AG20443 (cell line): ENCODE data around the gene VGLL1.

Experiments used
- DNase-seq: peaks from one replicate; pipeline ENCODE4 v3.0.0; 2012; ENCODE audit warnings: low spot score, mixed read lengths

VGLL1 gene

DNA sequence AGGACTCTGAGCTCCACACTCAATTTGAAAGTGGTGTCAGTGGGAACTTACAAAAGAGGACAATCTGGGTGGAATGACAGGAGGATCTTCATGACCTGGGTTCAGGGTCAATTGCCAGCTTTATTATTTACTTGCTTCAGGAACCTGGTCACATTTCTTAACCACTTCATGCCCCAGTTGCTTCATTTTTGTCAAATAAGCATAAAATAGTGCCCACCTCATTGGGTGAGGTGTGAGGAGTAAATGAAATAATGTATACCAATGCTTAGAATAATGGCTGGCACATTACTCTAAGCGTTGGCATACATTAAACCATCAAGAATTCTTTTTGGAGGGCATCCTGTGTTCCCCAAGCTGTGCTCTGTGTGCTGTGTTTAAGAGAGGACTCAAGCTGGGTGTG is 19.4 kb downstream of the VGLL1 start:
- no peak for DNase-seq

DNA sequence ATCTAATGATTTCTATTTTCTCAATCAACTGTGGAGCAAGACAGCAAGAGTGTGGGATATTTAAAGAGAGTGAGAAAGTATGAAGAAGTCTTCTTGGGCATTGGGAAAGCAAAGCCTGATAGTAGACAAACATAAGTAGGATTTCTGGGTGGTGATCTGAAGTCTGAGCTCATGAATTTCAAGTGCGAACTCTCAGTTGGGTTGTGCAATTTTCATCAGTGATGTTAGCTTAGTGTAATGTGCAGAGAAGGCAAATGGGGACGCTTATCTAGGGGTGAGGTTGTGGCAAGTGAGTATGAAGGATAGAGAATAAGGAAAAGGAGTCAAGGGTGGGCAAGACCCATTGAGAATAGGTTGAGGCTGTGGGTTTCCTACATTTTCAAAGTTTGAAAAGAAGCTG is 23.7 kb downstream of the VGLL1 start:
- no peak for DNase-seq

DNA sequence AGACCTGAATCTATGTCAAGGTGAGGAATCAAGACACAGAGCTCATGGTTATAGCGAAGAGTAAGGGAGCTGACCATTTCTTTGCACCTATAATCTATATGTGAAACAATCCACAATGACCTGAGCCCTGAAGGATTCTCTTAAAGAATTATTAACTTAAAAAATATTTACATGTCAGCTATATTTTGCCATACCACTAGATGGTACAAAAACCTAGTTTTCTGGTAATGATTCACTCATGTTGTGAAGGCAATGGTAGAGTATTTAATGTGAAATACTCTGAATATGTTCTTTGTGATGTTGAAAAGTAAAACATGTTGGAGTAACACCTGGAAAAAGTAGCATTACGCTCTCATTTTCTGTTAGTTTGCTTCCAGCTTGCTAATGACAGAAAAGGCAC is 40.0 kb downstream of the VGLL1 start:
- DNase-seq: no peak

DNA sequence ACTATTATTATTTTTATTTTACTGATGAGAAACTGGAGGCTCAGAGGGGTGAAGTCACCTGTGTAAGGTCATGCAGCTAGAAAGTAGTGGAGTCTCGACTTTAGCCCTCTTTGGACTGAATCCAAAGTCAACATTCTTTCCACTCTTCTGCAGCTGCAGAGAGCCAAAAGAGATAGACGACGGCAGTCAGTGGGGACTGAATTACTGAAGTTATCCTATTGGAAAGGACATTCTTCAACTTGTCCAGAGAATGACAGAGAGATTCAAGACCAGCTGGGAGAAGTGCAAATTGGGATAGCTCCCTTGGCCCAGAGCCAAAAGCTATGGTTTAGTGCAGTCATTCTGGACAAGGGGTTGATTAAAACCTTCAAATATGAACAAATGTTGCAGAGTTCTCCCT is 42.5 kb downstream of the VGLL1 start:
- DNase-seq: no peak

DNA sequence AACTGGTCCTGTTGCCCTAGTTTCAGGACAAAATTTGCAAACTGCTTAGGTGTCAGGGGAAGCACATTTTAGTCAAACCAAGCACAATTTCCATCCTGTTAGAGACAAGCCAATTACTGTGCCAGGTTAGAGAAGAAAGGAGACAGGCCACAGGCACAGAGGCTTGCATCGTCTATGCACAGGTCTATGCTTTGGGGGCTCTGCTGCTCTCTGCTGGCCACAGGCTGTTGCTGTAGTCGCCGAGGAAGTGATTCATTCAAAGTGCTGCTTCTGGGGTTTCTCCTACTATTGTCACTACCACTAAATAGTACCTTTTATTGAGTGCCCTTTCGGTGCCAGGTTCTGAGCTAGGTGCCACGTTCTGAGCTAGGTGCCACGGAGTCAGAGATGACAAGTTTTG is 45.5 kb downstream of the VGLL1 start:
- DNase-seq: peak; percentile 71

DNA sequence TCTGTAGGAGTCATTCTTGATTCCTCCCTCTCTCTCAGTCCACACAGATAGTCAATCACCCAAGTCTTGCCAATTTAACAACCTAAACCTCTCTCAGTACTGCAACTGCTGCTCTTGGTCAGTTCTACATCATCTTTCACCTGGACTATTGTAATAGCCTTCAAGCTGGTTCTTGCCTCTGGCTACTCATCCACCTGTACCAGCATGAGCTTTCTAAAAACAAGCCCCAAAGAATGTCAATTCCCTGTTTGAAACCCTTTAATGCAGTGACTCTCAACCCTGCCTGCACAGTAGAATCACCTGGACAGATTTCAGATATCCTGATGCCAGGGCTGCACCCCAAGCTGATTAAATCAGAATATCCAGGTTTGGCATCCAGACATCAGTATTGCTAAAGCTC is 48.3 kb downstream of the VGLL1 start:
- no peak for DNase-seq

DNA sequence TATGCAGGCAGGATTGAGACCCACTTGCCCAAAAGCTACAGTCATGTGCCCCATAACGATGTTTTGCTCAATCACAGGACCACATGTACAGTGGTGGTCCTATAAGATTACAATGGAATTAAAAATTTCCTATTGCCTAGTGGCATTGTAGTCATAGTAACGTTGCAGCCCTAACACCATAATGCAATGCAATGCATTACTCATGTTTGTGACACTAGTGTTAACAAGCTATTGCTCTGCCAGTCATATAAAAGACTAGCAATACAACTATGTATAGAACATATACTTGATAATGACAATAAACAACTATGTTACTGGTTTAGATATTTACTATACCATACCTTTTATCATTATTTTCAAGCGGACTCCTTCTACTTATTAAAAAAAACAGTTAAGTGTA is 50.6 kb downstream of the VGLL1 start:
- DNase-seq: no peak

DNA sequence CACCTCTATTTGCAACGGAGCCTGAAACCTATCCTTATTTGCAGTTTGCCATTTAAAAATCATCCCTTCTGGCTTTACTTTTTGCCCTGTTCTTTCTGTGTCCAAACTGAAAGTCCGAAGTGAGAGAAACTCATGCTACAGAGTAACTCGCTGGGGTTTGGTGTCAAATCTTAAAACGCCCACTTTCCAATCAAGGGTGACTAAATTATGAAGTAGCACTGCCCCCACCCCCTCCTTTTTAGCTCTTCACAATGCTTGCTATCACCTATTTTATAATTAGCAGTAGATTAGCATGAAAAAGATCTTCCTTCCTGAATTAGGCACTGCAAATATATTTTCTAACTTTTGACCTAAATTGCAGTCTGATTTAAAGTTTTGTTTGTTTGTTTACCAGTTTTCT is 52.5 kb downstream of the VGLL1 start:
- DNase-seq: no peak

DNA sequence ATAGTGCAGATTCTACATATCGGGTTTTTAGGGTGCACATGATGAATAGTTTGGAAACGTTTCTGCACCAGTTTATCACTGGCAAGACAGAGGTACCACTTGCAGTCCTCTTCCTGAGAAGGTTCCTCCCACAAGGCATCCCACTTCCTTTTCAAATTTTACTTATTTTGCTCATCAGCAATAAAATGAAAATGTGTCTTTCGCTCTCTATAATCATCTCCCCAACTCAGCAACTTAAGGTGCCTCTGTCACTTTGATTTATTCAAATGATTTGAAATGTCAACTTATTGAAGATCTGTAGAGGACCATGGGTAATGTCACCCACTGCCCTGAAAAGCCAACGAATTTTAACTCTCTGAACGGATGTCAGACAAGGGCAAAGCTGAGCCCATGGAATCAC is 53.2 kb downstream of the VGLL1 start:
- no peak for DNase-seq

DNA sequence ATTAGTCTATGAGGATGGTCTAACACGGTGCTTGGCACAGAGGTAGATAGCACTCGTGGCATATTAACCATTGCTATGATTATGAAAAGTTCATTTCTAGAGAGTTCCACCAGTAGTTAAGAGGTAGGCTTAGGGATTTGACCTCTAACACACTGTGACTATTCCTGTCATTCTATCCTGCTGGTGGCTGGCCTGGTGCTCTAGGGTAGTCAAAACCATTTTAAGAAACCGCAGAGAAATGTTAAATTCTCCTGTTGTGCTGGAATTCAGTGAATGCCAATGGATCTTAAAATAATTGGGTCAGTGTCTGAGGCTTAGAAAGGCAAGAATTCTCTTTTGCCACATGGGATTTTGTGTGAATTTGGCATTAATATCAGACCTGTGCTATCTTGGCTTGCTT is 53.9 kb downstream of the VGLL1 start:
- no peak for DNase-seq

DNA sequence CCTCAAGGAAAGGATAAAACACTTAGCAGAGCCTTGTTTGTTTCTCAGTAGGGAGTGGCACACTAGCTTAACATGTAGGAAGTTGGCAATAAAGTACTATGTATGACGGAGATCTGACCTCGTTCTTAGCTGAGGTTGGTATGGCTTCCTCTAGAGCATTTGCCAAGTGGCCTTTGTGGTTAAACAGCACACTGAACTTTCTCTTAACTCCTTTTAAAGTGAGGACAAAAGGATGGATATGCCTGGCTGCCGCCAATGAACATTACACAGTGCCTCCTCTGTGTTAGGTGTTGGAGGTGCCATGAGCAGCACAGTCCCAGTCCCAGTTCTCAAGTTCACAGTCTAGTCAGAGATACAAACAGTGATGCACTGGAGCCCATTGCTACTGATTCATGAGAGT is 54.4 kb downstream of the VGLL1 start:
- DNase-seq: no peak

DNA sequence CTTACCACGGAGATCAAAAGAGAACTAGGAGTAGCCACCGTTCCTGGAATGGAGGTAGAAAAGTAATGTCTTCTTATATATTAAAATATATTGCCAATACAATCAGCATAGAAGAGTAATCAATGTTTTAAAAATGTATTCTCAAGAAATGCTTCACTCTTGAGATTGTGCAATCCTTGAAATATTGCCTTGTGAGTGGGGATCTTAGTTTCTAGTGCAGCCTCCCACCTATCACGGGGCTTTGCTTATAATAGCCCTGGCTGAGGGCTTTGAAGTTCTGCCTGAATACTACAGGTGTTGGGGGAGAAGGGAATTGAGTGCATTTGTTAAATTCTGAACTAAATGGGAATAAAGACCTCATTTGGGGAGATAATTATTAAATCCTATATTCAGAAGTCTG is 55.5 kb downstream of the VGLL1 start:
- no peak for DNase-seq

DNA sequence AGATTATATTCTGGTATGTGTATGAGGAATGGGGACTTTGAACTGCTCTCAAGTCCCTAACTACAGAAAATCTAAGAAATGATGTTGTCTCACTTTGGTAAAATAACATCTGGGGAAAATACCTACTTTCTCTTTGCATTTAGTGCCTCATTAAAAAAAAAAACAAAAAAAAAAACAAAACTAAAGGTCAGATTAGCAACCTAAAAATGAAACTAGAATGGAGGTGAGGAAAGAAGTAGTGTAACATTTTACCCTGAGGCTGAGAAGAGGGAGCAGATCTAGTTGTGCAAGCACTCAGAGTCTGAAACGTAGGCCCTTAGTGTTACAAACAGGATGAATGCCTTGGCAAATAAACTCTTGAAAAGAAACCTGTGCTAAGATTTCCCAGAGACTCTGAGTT is 56.0 kb downstream of the VGLL1 start:
- no peak for DNase-seq

DNA sequence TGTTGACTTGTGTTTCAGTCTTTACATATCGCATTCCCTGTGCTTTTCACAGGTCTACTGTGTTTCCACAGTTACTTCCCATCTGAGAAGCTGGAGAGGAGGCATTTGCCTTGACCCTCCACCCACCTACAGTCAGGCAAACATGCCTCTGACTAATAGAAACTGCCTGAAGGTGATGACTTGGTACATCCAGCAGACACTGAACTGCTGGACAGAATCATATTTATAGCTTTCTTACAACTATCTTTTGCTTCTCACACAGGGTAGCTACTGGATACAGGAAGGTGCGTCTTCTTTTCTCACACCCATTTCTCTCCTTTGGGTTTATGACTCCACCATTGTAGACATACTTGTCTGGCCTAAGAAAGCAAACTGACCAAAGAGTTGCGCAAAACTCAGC is 58.0 kb downstream of the VGLL1 start:
- DNase-seq: no peak

DNA sequence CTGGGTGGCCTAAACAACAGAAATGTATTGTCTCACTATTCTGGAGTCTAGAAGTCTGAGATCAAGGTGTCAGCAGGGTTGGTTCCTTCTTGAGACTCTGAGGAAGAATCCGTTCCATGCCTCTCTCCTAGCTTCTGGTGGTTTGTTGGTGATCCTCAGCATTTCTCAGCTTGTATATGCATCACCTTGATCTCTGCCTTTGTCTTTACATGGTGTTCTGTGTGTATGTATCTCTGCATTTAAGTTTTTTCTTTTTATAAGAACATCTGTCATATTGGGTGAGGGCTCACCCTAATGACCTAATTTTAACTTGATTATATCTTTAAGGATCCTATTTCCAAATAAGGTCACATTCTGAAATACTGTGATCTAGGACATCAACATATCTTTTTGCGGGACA is 65.3 kb downstream of the VGLL1 start:
- DNase-seq: no peak

DNA sequence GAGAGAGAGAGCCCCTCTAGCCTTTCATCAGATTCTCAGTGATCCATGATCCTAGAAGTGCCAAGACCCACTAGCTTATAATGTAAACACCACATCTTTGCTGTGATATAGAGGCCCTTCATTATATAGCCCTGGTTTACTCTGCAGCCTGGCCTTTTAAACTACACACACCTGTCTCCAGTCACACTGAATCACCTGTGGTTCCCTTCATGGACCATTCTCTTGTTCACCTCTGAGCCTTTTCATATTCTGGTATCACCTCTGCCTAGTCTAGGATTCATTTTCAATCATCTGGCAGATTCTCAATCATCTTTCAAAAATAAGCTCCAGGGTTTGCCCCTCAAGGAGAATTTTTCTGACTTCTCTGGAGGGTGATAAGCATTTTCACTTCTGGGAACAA is 65.9 kb downstream of the VGLL1 start:
- no peak for DNase-seq

DNA sequence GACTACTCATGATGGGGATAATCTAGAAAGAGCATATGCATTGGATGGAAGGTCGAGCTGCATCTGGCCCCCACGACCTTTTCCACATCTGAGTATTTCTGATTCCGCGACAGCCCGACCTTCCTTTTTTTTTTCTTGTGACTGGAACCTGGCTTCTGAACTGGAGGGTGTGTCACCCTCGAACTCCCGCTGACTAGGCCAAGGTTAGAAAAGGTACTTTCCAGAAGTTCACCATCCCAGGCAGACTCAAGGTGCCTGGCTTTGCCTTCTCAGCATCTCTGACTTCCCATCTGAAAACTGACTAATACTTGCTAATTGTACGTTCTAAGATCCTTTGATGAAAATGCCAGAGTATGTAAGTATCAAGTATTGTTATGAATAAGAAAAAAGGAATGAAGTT is 66.6 kb downstream of the VGLL1 start:
- DNase-seq: no peak

DNA sequence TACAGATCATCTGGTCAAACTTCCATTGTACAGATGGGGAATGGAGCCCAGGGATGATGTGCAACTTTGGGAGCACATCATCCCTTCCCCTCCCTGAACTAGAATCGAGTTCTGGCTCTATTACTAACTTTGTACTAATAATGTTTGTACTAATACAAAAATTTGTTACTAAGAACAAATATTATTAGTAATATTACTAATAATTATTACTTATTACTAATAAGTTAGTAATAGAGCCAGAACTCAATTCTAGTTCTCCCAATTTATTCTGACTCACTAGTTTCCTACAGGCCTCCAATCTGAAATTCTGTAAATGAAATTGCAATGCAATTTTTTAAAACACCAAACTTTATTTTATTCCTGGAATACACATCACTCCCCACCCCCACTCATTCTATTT is 68.0 kb downstream of the VGLL1 start:
- no peak for DNase-seq
